ENCODE results near the gene TP53TG3D.
"Not testable (repeated sequence)": the region's sequence is repeated elsewhere in the genome, so short reads cannot be mapped to it uniquely, and the experiment has no call there.

The TP53TG3D gene

GRCh38 chr16:32252986-32253385 is at the start of gene TP53TG3D:
TP53TG3D (plus strand) TSS chr16:32253286; CDS start chr16:32253354, 68 bp downstream.
- TF ChIP-seq TEAD4, NFIC, MAX (IDR thresholded peaks at IDR 0.05): not testable (repeated sequence)

Measured in Ishikawa (cell line).